NB4 (cell line): ENCODE measurements around the gene GPR85.

Experiments
- MYC ChIP-seq: IDR thresholded peaks from 2 replicates; pipeline ENCODE4 v1.6.1; 2011; ENCODE audit warnings: low read depth, low read length
- TF ChIP-seq, protein P1 (sequence below): IDR thresholded peaks from one replicate; pipeline ENCODE4 v1.5.1; 2012; ENCODE audit warnings: low read depth, low read length

- TF ChIP-seq MYC, result no peak
- TF ChIP-seq, protein P1, sequence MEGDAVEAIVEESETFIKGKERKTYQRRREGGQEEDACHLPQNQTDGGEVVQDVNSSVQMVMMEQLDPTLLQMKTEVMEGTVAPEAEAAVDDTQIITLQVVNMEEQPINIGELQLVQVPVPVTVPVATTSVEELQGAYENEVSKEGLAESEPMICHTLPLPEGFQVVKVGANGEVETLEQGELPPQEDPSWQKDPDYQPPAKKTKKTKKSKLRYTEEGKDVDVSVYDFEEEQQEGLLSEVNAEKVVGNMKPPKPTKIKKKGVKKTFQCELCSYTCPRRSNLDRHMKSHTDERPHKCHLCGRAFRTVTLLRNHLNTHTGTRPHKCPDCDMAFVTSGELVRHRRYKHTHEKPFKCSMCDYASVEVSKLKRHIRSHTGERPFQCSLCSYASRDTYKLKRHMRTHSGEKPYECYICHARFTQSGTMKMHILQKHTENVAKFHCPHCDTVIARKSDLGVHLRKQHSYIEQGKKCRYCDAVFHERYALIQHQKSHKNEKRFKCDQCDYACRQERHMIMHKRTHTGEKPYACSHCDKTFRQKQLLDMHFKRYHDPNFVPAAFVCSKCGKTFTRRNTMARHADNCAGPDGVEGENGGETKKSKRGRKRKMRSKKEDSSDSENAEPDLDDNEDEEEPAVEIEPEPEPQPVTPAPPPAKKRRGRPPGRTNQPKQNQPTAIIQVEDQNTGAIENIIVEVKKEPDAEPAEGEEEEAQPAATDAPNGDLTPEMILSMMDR, result no peak
Observed at GRCh38 chr7:113109718-113110117, 23.1 kb upstream of the GPR85 start.
